Vagina (tissue), 2 donors: ENCODE measurements around the gene AKR1B1. TPM values are rescaled to one million over a fixed set of nuclear protein-coding genes. Genes with fewer than 3 reads are reported as not detected.

Source experiments
- DNase-seq, 2 donors: peaks; one replicate each; pipeline ENCODE4 v3.0.0-alpha.2; 2017; ENCODE audit errors: extremely low spot score in 2 of 2
- H3K27ac ChIP-seq: fragments of 200-600 bp; sonication (generic); one replicate; pipeline ENCODE4 v1.5.1; 2019
- H3K27me3 ChIP-seq: fragments of 200-600 bp; sonication (generic); one replicate; pipeline ENCODE4 v1.5.1; 2019
- H3K36me3 ChIP-seq, 2 donors: fragments of 200-600 bp; sonication (generic); one replicate each; pipeline ENCODE4 v1.5.1; 2017 to 2019
- H3K4me1 ChIP-seq: fragments of 200-600 bp; sonication (generic); one replicate; pipeline ENCODE4 v1.5.1; 2019
- H3K4me3 ChIP-seq, 2 donors: fragments of 200-600 bp; sonication (generic); 1 replicate in 1 of 2; 2 replicates in 1 of 2; pipeline ENCODE4 v1.5.1; 2016 to 2019
- H3K9me3 ChIP-seq: fragments of 200-600 bp; sonication (generic); one replicate; pipeline ENCODE4 v1.5.1; 2019
- POLR2A ChIP-seq, 2 donors: fragments of 450-650 bp; IDR thresholded peaks; one replicate each; pipeline ENCODE4 v1.6.1; 2017; ENCODE audit warnings: antibody characterized with exemption in 2 of 2, mild to moderate bottlenecking in 2 of 2, moderate library complexity in 2 of 2
- POLR2AphosphoS5 ChIP-seq, 2 donors: sonication (generic); formaldehyde crosslinking; IDR thresholded peaks; one replicate each; pipeline ENCODE4 v1.9.0; 2017; ENCODE audit warnings: antibody characterized with exemption in 2 of 2, mild to moderate bottlenecking in 2 of 2, low read depth in 1 of 2; ENCODE audit not compliant: insufficient read depth in 1 of 2
- intact Hi-C: fragments of 100-400 bp; cut with DNase I; formaldehyde crosslinking; loops from one replicate; pipeline ENCODE4 v1.15.1; 2023
- total RNA-seq: library from RNA; depleted of rRNA; stranded (reverse); fragments of >200 nt; gene quantifications from one replicate; pipeline ENCODE4 v1.2.3, GENCODE V29; 2016
- TF ChIP-seq, protein P1 (sequence below), 3 experiments: fragments of 450-650 bp in 2 of 3; fragments of 200-600 bp in 1 of 3; sonication (generic) in 1 of 3; IDR thresholded peaks; one replicate each; pipeline ENCODE4 v1.5.1; 2017 to 2019; ENCODE audit warnings: antibody characterized with exemption in 3 of 3, mild to moderate bottlenecking in 2 of 3, moderate library complexity in 2 of 3

AKR1B1 gene
- total RNA-seq, 1 donor from 2014 or later: 79.1 TPM

DNA sequence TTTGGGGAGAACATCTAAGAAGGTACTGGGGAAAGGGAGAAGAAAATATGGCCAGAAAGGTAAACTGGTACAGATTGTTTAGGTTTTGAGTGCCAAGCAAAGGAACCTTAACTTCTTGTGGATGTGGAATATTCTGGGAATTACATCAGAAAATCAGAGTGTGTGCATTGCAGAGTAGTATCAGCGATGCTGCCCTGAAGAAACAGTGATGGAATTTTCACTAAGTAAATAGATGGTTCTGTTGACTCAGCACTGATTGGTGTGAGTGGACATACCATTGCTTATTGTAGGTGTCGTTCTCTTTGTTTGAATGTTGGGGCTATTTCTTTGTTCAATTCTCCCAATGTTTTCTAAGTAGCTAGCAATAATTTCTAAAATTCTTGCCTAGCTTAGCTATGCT lies 24.4 kb upstream of the AKR1B1 start:
- TF ChIP-seq, protein P1, sequence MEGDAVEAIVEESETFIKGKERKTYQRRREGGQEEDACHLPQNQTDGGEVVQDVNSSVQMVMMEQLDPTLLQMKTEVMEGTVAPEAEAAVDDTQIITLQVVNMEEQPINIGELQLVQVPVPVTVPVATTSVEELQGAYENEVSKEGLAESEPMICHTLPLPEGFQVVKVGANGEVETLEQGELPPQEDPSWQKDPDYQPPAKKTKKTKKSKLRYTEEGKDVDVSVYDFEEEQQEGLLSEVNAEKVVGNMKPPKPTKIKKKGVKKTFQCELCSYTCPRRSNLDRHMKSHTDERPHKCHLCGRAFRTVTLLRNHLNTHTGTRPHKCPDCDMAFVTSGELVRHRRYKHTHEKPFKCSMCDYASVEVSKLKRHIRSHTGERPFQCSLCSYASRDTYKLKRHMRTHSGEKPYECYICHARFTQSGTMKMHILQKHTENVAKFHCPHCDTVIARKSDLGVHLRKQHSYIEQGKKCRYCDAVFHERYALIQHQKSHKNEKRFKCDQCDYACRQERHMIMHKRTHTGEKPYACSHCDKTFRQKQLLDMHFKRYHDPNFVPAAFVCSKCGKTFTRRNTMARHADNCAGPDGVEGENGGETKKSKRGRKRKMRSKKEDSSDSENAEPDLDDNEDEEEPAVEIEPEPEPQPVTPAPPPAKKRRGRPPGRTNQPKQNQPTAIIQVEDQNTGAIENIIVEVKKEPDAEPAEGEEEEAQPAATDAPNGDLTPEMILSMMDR (IDR thresholded peaks at IDR 0.05): no peak
- TF ChIP-seq POLR2AphosphoS5 (IDR thresholded peaks at IDR 0.05; ENCODE audit: insufficient read depth in 1 of 2, low read depth in 1 of 2) (no peak), POLR2A (IDR thresholded peaks at IDR 0.05) (no peak)
- Histone ChIP-seq H3K9me3 (no peaks in the 10 kb centered on the region), H3K27me3 (no peaks in the 10 kb centered on the region), H3K36me3 (no peaks in the 10 kb centered on the region), H3K4me1 (no peaks in the 10 kb centered on the region), H3K4me3 (no peak overlapping the region), H3K27ac (no peak overlapping the region)
- intact Hi-C loops: no loop called here
- DNase-seq: no peak

DNA sequence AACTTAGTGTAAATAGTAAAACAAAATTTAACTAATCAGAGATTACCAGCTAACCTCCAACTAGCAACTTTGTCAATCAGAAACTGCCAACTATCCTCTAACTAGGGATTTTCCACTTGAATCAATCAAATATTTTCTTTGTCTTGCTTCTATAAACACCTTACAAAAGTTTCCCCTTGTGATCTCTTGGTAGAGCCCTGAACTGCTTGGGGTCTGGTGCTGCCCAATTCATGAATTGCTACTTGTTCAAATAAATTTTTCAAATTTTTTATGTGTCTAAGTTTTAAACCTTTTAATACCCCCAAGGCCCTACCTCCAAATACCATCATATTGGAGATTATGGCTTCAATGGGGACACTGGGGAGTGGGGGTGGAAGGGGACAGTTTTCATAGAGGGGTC lies 24.0 kb upstream of the AKR1B1 start:
- TF ChIP-seq POLR2A (IDR thresholded peaks at IDR 0.05) (no peak), POLR2AphosphoS5 (IDR thresholded peaks at IDR 0.05; ENCODE audit: insufficient read depth in 1 of 2, low read depth in 1 of 2) (no peak)
- Histone ChIP-seq H3K27ac (no peak overlapping the region), H3K9me3 (no peaks in the 10 kb centered on the region), H3K27me3 (no peaks in the 10 kb centered on the region), H3K36me3 (no peaks in the 10 kb centered on the region), H3K4me3 (no peak overlapping the region), H3K4me1 (no peaks in the 10 kb centered on the region)
- no peak for DNase-seq
- intact Hi-C loops: no loop called here

DNA sequence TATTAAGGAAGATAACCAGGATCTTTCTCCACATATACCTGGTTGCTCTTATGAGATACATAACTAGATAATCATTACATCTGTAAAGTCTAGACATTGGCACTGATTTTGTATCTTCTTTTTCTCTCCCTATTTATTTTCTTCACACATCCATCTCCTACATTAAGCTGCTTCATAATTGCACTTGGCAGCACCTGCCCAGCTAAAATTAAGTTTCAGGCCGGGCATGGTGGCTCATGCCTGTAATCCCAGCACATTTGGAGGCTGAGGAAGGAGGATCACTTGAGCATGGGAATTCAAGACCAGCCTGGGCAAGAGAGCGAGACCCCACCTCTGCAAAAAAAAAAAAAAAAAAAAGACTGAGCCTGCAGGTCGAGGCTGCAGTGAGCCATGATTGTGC lies 22.3 kb upstream of the AKR1B1 start:
- no peaks in the 10 kb centered on the region for H3K9me3 ChIP-seq
- no peaks in the 10 kb centered on the region for H3K27me3 ChIP-seq
- DNase-seq: no peak
- no peaks in the 10 kb centered on the region for H3K36me3 ChIP-seq
- H3K4me1 ChIP-seq: no peaks in the 10 kb centered on the region
- TF ChIP-seq POLR2A (IDR thresholded peaks at IDR 0.05) (no peak), POLR2AphosphoS5 (IDR thresholded peaks at IDR 0.05; ENCODE audit: insufficient read depth in 1 of 2, low read depth in 1 of 2) (no peak)
- TF ChIP-seq, protein P1 (IDR thresholded peaks at IDR 0.05): no peak
- intact Hi-C loops: no loop called here
- no peak overlapping the region for H3K27ac ChIP-seq
- H3K4me3 ChIP-seq: no peak overlapping the region

DNA sequence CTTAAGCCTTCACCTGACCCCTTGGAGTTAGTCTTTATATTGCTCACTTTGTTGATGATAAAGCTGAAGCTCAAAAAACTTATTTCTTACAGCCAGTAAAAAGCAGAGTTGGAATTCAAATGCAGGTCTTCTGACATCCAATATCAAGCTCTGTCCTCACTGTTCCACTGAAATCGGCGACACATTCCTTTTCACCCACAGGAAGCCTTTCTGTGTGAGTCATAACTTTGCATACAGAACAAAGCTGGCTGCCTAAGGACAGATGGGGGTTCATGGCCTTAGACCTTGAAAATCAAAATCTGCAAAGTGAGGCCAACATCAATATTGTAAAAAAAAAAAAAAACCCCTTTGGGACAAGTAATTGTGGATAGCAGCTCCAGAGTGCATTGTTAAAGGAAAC lies 21.8 kb upstream of the AKR1B1 start:
- no peaks in the 10 kb centered on the region for H3K9me3 ChIP-seq
- H3K27ac ChIP-seq: no peak overlapping the region
- H3K36me3 ChIP-seq: no peaks in the 10 kb centered on the region
- no peaks in the 10 kb centered on the region for H3K4me1 ChIP-seq
- no peaks in the 10 kb centered on the region for H3K27me3 ChIP-seq
- no peak for TF ChIP-seq POLR2AphosphoS5 (IDR thresholded peaks at IDR 0.05; ENCODE audit: insufficient read depth in 1 of 2, low read depth in 1 of 2)
- no peak for TF ChIP-seq POLR2A (IDR thresholded peaks at IDR 0.05)
- TF ChIP-seq, protein P1 (IDR thresholded peaks at IDR 0.05): no peak
- no peak for DNase-seq
- intact Hi-C loops: no loop called here
- H3K4me3 ChIP-seq: no peak overlapping the region

DNA sequence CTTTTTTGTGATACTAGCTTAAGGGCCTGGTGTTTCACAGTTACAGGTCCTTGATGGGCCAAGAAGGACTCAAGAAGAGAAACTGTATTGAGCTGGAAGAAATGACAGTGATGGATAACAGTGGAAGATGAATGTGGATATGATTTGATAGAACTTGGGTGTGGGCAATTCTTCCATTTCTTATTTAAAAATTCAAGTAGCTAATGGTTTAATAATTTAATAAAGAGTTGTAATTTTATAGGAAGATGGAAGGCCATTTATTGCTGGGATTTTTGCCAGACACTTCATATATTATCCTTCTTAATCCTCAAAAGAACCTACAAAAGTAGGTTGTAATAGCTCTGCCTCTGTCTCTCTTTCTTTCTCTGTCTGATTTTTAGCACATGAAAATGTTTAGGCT lies 21.3 kb upstream of the AKR1B1 start:
- Histone ChIP-seq H3K4me1 (no peaks in the 10 kb centered on the region), H3K4me3 (no peak overlapping the region), H3K27ac (no peak overlapping the region), H3K9me3 (no peaks in the 10 kb centered on the region), H3K27me3 (no peaks in the 10 kb centered on the region), H3K36me3 (no peaks in the 10 kb centered on the region)
- intact Hi-C loops: no loop called here
- TF ChIP-seq POLR2AphosphoS5 (IDR thresholded peaks at IDR 0.05; ENCODE audit: insufficient read depth in 1 of 2, low read depth in 1 of 2) (no peak), POLR2A (IDR thresholded peaks at IDR 0.05) (no peak)
- no peak for DNase-seq

DNA sequence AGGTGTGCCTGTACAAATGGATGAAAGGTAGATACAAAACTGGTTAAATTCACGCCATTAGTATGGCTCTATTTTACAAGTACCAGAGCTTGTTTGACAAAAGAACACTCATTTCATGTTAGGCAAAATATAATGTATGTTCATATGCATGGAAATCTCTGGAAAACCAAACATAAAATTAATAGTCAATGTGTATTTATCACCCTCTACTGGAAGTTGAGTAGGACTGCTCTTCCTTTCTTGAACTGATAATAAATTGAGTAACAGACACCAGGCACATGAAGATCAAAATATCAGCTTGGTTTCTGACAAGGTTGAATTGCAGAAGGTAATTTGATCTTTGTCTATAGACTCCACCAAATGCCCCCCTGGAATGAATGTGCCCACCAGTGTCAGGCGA lies 19.8 kb upstream of the AKR1B1 start:
- intact Hi-C loops: no loop called here

More for the DNA sequence above, 19.8 kb upstream of the AKR1B1 start:
- no peaks in the 10 kb centered on the region for H3K9me3 ChIP-seq
- no peaks in the 10 kb centered on the region for H3K4me1 ChIP-seq
- H3K27ac ChIP-seq: no peak overlapping the region
- no peak for DNase-seq
- TF ChIP-seq POLR2A (IDR thresholded peaks at IDR 0.05) (no peak), POLR2AphosphoS5 (IDR thresholded peaks at IDR 0.05; ENCODE audit: insufficient read depth in 1 of 2, low read depth in 1 of 2) (no peak)
- TF ChIP-seq, protein P1 (IDR thresholded peaks at IDR 0.05): no peak
- no peaks in the 10 kb centered on the region for H3K27me3 ChIP-seq
- H3K4me3 ChIP-seq: no peak overlapping the region
- H3K36me3 ChIP-seq: no peaks in the 10 kb centered on the region
